ENCODE data around the gene MUC5AC.

- TF ChIP-seq, protein P1, sequence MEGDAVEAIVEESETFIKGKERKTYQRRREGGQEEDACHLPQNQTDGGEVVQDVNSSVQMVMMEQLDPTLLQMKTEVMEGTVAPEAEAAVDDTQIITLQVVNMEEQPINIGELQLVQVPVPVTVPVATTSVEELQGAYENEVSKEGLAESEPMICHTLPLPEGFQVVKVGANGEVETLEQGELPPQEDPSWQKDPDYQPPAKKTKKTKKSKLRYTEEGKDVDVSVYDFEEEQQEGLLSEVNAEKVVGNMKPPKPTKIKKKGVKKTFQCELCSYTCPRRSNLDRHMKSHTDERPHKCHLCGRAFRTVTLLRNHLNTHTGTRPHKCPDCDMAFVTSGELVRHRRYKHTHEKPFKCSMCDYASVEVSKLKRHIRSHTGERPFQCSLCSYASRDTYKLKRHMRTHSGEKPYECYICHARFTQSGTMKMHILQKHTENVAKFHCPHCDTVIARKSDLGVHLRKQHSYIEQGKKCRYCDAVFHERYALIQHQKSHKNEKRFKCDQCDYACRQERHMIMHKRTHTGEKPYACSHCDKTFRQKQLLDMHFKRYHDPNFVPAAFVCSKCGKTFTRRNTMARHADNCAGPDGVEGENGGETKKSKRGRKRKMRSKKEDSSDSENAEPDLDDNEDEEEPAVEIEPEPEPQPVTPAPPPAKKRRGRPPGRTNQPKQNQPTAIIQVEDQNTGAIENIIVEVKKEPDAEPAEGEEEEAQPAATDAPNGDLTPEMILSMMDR (conservative IDR thresholded peaks at IDR 0.05; ENCODE audit: low read depth, low read length) = no peak
- no peak for TF ChIP-seq EZH2 (IDR thresholded peaks at IDR 0.05; ENCODE audit: borderline replicate concordance, low read depth, low read length, poor library complexity, severe bottlenecking)
These were observed 31.9 kb upstream of the MUC5AC start for GRCh38 chr11:1125803-1126202.
